WTC11 (cell line): Measurements from ENCODE around the gene NUP210. TPM values are rescaled to one million over a fixed set of nuclear protein-coding genes. Genes with fewer than 3 reads are reported as not detected.

Source experiments
- ATAC-seq: fragments of 200-7000 bp; cut with Tn5 transposase; 2 replicates; pipeline ENCODE4 v1.10.0; 2021; ENCODE audit warnings: mild to moderate bottlenecking, moderate library complexity
- CTCF ChIA-PET: fragments of 300-600 bp; sonication (Branson Sonifier 250); formaldehyde crosslinking; loops from one replicate; lab custom pipeline; 2021; ENCODE audit warnings: antibody characterized with exemption; lab: Charles Lee
- POLR2A ChIA-PET: fragments of 350-600 bp; sonication (Branson Sonifier 250); formaldehyde crosslinking; loops from one replicate; lab custom pipeline; 2021; ENCODE audit warnings: antibody characterized with exemption; lab: Charles Lee
- DNase-seq: peaks from one replicate; pipeline ENCODE4 v3.0.0; 2021; ENCODE audit warnings: low spot score
- H3K27ac Mint-ChIP-seq: 2 replicates; pipeline ENCODE4 v1.8.0; 2021; ENCODE audit warnings: mixed read lengths
- H3K27me3 Mint-ChIP-seq: 2 replicates; pipeline ENCODE4 v1.8.0; 2021; ENCODE audit warnings: low read depth, mild to moderate bottlenecking, moderate library complexity, mixed read lengths
- H3K36me3 Mint-ChIP-seq: 2 replicates; pipeline ENCODE4 v1.8.0; 2021; ENCODE audit warnings: mixed read lengths
- H3K4me1 Mint-ChIP-seq: 2 replicates; pipeline ENCODE4 v1.8.0; 2022; ENCODE audit warnings: mixed read lengths
- H3K4me3 Mint-ChIP-seq: 2 replicates; pipeline ENCODE4 v1.8.0; 2021; ENCODE audit warnings: mild to moderate bottlenecking, moderate library complexity, mixed read lengths
- H3K9me3 Mint-ChIP-seq: 2 replicates; pipeline ENCODE4 v1.8.0; 2021; ENCODE audit warnings: mixed read lengths
- AR ChIP-seq: fragments of 250-450 bp; sonication (Bioruptor Pico); IDR thresholded peaks from 2 replicates; pipeline ENCODE4 v1.9.0; 2021; ENCODE audit warnings: mild to moderate bottlenecking
- ATF6 ChIP-seq: sonication (generic); formaldehyde crosslinking; IDR thresholded peaks from 2 replicates; pipeline ENCODE4 v1.8.1; 2023; ENCODE audit warnings: mild to moderate bottlenecking, missing genetic modification reagents
- CDX4 ChIP-seq: fragments of 250-450 bp; sonication (Bioruptor Pico); IDR thresholded peaks from 2 replicates; pipeline ENCODE4 v1.9.0; 2021; ENCODE audit warnings: moderate library complexity, mild to moderate bottlenecking, inconsistent platforms, borderline replicate concordance
- CTCF ChIP-seq: fragments of 200-600 bp; IDR thresholded peaks from 2 replicates; pipeline ENCODE4 v1.8.0; 2022; ENCODE audit warnings: antibody characterized with exemption
- FOXK1 ChIP-seq: sonication (generic); formaldehyde crosslinking; IDR thresholded peaks from 2 replicates; pipeline ENCODE4 v1.8.0; 2022; ENCODE audit warnings: mild to moderate bottlenecking, moderate library complexity, missing genetic modification reagents
- GABPB1 ChIP-seq: sonication (generic); formaldehyde crosslinking; IDR thresholded peaks from 2 replicates; pipeline ENCODE4 v1.8.1; 2023; ENCODE audit warnings: mild to moderate bottlenecking, missing genetic modification reagents
- GRHL2 ChIP-seq: fragments of 250-450 bp; sonication (Bioruptor Pico); IDR thresholded peaks from 2 replicates; pipeline ENCODE4 v1.8.0; 2022; ENCODE audit warnings: mild to moderate bottlenecking, moderate library complexity; ENCODE audit not compliant: insufficient replicate concordance, severe bottlenecking
- IRF2 ChIP-seq: sonication (generic); formaldehyde crosslinking; IDR thresholded peaks from 2 replicates; pipeline ENCODE4 v1.8.0; 2022; ENCODE audit warnings: low read depth, missing genetic modification reagents, borderline replicate concordance
- JAZF1 ChIP-seq: fragments of 250-450 bp; sonication (Bioruptor Pico); IDR thresholded peaks from 2 replicates; pipeline ENCODE4 v1.9.0; 2021; ENCODE audit warnings: moderate library complexity, mild to moderate bottlenecking, inconsistent platforms
- NR3C1 ChIP-seq: sonication (generic); formaldehyde crosslinking; conservative IDR thresholded peaks from 2 replicates; pipeline ENCODE4 v1.8.1; 2023; ENCODE audit warnings: low read depth, mild to moderate bottlenecking, missing genetic modification reagents
- PRRX2 ChIP-seq: fragments of 250-450 bp; sonication (Bioruptor Pico); IDR thresholded peaks from 2 replicates; pipeline ENCODE4 v1.8.0; 2021; ENCODE audit warnings: mild to moderate bottlenecking
- SMAD3 ChIP-seq: sonication (generic); formaldehyde crosslinking; IDR thresholded peaks from 2 replicates; pipeline ENCODE4 v1.8.0; 2022; ENCODE audit warnings: missing genetic modification reagents, mild to moderate bottlenecking, borderline replicate concordance
- SMAD4 ChIP-seq: sonication (generic); formaldehyde crosslinking; IDR thresholded peaks from 2 replicates; pipeline ENCODE4 v1.8.0; 2022; ENCODE audit warnings: mild to moderate bottlenecking, missing genetic modification reagents
- USF2 ChIP-seq: sonication (generic); formaldehyde crosslinking; IDR thresholded peaks from 2 replicates; pipeline ENCODE4 v1.8.1; 2023; ENCODE audit warnings: mild to moderate bottlenecking, missing genetic modification reagents, moderate library complexity
- ZBTB21 ChIP-seq: sonication (generic); formaldehyde crosslinking; IDR thresholded peaks from 2 replicates; pipeline ENCODE4 v1.8.1; 2023; ENCODE audit warnings: mild to moderate bottlenecking, missing genetic modification reagents, borderline replicate concordance
- ZNF232 ChIP-seq: sonication (generic); formaldehyde crosslinking; IDR thresholded peaks from 2 replicates; pipeline ENCODE4 v1.8.0; 2022; ENCODE audit warnings: mild to moderate bottlenecking, missing genetic modification reagents
- ZNF532 ChIP-seq: fragments of 250-450 bp; sonication (Bioruptor Pico); IDR thresholded peaks from 2 replicates; pipeline ENCODE4 v1.9.0; 2021; ENCODE audit warnings: mild to moderate bottlenecking, borderline replicate concordance
- ZNF671 ChIP-seq: fragments of 250-450 bp; sonication (Bioruptor Pico); IDR thresholded peaks from 2 replicates; pipeline ENCODE4 v1.8.0; 2021; ENCODE audit warnings: mild to moderate bottlenecking
- total RNA-seq: library from RNA; stranded (reverse); gene quantifications from 3 replicates; pipeline ENCODE4 v1.2.3, GENCODE V29; 2021

NUP210 gene
- total RNA-seq, 1 experiment from 2014 or later = 59.2 TPM

- TF ChIP-seq AR (CRISPR knock-in tag) (no peak), ZNF232 (CRISPR knock-in tag) (no peak), USF2 (CRISPR knock-in tag) (no peak), FOXK1 (no peak), SMAD4 (CRISPR knock-in tag) (no peak), JAZF1 (CRISPR knock-in tag) (no peak)
These were observed 150.3 kb downstream of the NUP210 start (continued) for GRCh38 chr3:13269711-13270378.

- ChIA-PET POLR2A (no interaction called here), CTCF (interaction anchor here (1.1 kb wide), 1 partner anchor 192 kb away, joined by 3 read pairs; no protein-coding TSS in a partner anchor)
- TF ChIP-seq CTCF (no peak), ZNF232 (CRISPR knock-in tag) (no peak), GABPB1 (CRISPR knock-in tag) (no peak), CDX4 (no peak), ATF6 (no peak), ZNF671 (CRISPR knock-in tag) (no peak), ZNF532 (no peak), IRF2 (no peak), PRRX2 (CRISPR knock-in tag) (no peak), ZBTB21 (no peak), NR3C1 (CRISPR knock-in tag) (no peak), SMAD3 (CRISPR knock-in tag) (no peak), GRHL2 (CRISPR knock-in tag) (no peak)
- Mint-ChIP-seq H3K9me3 (peaks cover 18% of the 10 kb centered on the region; the same call in 1 of the 2 replicates), H3K4me1 (peaks cover 7% of the 10 kb centered on the region), H3K27me3 (no peaks in the 10 kb centered on the region), H3K4me3 (no peak overlapping the region), H3K36me3 (peaks cover 8% of the 10 kb centered on the region), H3K27ac (no peak overlapping the region)
- DNase-seq (no peak), ATAC-seq (no peak)
These were observed 151.1 kb downstream of the NUP210 start for GRCh38 chr3:13268961-13269441.
